Skin of body (tissue), 2 donors: ENCODE results near the gene CCNL1. TPM values are rescaled to one million over a fixed set of nuclear protein-coding genes. Genes with fewer than 3 reads are reported as not detected.

Source experiments
- DNase-seq: peaks from one replicate; lab custom pipeline; 2025; lab: John Stamatoyannopoulos, UW
- total RNA-seq: library from RNA; depleted of rRNA; stranded (reverse); fragments of >200 nt; gene quantifications from one replicate; pipeline ENCODE4 v1.2.3, GENCODE V29; 2014

The CCNL1 gene
- total RNA-seq, 1 donor from 2014 or later: 238 TPM

DNA sequence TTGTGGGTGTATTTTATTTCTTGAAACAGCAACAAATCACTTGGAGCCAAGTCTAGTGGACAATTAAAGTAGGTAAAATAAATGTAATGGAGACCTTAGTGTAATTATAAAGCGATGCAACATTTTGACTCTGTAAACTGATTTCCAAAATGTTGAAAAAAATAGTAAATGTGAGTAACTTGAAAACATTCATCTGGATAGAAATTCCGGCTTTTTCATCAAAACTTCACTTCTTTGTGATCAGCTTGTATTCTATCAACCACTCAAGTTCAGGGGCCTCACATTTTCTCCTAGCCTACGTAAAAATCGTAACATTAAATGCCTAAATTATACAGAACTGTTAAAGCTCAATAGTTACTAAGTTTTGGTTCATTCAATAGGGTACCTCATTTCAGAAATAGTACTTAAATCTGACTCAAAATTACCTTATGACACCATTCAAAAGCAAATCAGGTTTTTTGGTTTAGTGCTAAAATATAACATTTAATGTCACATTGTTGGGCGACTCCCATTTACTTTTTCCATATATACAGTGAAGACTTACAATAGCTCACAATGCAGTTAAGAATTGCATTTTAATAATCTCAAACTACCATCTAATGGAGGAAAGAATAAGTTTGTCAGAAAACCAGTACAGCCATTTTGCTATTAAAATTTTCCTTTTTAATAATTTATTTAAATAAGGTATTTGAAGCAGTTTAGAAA is 12.7 kb downstream of the CCNL1 start:
- DNase-seq: no peak

DNA sequence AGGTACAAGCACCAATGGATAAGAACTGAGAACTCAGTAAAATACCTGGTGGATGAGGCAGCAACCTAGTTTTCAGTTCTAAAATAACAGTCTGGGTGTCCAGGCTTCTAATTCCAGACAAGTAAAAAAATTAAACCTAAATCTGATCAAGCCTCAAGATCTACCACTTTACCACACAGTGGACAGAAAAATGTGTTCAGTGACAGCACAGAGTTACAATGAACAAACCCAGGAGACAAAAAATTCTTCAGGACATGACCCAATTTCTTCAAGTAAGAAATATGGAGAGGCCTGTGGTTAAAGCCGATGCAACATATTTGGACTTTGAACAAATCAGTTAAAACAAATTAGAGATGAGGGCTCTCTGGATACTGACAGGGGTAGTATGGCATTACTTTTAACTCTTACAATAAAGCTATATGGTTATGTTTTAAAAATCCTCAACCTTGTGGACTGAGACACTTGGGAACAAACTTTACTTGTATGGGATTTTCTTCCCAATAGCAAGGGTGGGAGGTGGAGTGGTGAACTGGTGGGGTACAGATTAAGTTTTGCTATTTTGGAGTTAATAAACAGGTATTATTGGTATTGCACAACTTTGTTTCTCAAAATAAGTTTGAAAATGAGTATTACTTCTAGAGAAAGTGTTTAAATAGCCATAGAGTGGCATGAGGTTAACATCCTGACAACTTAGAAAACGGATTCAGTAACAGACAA is 14.2 kb downstream of the CCNL1 start:
- no peak for DNase-seq

DNA sequence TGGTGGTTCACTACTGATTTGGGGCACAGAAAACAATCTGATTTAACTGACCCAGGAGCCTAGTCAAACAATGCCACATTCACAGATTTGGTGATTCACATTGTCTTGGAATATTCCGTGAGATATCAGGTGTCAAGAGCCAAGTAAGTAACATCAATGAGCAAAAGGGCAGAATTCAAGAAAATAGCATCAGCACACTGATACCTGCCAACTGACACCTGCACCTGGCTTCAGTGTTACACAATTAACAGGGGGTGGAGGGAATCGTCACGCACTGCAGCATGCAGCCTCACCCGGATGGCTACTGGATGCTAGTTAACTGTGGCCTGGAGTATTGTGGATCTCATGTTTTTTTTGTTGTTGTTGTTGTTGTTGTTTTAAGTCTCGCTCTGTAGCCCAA is 17.6 kb downstream of the CCNL1 start:
- DNase-seq: no peak

GRCh38 chr3:157139938-157140534 is 19.9 kb downstream of the CCNL1 start:
- no peak for DNase-seq

GRCh38 chr3:157136647-157137387 is 23.1 kb downstream of the CCNL1 start:
- DNase-seq: no peak

DNA sequence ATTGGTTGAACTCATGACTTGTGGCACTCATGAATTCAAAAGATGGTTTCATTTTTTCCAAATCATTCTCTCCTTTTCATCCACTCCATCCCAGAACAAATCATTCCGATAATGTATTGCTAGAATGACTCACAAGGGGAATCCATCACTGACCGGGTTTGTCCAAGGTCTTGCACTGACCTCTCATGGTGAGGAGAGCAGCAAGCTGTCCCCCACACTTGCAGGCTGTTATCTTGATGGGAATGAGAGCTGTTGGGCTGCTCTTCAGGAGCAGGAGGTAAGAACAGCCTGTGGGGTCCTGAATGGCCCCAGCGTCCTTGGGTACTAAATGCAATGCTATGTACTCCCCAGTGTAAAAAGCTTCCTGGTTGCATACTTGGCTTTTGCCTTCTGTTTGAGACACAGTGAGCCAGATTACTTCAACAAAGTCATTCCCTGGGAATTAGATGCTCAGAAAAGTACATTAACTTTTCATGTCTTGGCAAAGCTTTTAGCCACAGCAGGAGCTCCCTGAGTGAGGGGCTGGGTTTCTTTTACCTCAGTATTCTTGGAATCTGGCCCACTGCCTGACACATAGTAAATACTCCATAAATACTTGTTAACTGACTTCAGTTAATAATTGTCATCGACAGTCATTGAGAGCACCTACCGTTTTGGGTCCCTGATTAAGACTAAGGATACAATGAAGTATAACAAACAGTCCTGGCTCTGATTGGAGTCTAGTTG is 24.1 kb downstream of the CCNL1 start:
- no peak for DNase-seq

DNA sequence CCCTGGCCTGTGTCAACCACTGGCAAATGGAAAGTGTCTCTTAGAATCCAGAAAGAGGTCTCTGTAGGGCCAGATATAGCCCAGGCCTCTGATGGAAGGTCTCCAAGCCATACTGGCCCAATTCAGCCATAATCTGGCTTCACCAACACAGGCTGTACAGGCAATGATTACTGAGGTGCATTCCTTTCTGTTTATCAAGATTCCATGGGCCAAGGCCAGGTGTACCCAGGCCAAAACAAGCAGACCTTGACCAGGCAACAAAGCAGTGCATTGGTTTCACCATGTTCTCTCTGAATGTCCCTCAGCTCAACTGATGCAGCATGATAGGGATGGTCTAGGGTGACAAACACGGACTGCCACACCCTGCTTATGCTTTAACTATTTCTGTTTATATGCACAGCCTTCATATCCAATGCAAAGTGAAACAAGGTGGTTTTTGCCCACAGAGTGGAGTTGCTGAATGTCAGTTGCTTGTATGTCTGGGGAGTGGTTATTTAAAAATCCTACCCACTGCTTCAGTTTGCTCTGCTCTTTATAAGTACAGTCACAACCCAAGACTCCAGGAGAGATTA is 25.2 kb downstream of the CCNL1 start:
- no peak for DNase-seq

DNA sequence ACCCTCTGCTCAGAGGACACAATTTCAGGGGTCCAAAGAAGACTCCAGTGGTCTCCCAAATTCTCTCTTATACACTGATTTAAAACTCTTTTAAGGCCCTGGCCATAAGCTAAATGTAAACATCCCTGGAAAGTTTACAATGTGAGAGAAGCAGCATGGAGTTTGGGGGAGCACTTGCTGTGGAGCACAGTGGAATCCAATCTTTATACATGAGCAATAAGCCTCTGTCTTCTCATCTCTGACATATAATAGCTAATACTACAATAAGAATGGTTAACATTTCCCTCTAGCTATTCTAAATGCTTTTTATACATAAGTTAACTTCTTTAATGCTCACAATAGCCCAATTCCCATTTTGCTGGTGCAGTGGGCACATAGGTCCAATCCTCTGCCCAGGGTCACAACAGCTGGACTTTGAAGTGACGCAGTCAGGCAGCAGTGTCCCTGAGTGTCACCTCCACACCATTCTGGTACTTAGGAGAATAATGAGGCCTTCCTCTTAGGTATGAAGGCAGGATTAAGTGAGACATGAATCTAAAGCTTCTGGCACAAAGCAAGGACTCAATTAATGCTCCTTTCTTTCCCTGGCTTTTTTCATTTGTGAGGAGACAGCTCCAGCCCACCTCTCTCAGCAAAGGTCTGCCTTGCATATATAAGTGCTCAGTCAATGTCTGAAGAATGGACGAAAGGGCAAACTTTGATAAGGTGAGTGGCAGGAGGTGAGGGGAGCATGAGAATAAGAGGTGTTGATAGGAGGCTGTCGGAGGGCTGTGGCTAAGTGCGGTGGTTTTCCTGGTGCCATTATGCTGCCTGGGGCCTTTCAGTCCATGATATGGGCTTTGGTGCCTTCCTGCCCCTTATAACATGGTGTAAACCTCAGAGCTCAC is 26.3 kb downstream of the CCNL1 start:
- DNase-seq: no peak

GRCh38 chr3:157132936-157133335 is 27.0 kb downstream of the CCNL1 start:
- DNase-seq: no peak

- no peak for DNase-seq
Measured at GRCh38 chr3:157132341-157132740, 27.6 kb downstream of the CCNL1 start.

DNA sequence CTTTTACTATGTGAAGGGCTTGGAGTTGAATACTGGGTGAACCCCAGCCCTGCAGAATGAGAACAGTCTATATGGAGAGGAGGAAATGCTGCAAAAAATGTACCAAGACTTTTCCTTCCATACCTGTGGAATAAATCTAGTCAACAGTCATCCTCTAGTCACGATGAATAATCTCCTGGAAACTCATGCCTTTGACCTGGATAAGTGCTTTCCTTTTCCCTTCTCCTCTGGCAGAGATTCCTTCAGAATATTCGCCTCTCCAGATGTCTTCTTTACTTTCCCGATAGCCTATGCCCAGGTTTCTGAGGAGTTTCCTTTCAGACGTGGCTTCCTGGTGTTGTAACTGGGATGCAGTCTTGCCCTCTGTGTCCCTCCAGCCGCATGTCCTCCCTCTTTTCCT is 28.1 kb downstream of the CCNL1 start:
- DNase-seq: no peak

- DNase-seq: peak; percentile 12
Measured at GRCh38 chr3:157130467-157131251, 29.3 kb downstream of the CCNL1 start.

DNA sequence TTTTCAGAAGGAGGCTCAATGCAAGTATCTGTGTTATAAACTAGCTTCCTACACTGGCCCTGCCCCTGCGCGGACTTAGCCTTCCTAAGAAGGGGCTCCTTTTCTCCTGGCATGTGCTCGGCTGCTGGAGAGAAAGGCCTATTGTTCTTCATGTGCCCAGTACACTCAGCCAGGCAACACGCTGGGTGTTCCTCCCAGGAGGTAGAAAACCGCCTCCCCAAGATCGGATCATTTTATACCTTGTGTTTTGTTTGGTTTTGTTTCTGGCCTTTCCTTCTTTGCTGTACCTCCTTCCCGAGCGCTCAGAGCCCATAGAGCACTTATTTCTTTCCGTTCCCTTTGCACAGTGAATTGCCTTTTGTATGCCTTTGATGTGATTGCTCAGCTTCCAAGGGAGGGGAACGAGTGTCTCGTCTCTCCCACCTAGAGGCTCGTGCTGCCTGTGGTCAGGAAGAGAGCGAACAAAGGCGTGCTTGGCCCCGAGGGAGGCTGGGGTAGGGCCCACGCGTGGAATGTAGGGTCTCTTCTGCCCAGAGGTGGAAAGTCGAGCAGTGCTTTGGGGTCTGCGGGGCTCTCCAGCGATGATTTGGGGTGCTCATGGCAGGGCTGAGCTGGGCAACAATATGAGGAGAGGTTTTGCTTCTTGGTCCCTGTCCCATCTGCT is 30.0 kb downstream of the CCNL1 start:
- no peak for DNase-seq

- DNase-seq: no peak
Measured at GRCh38 chr3:157128771-157129681, 30.9 kb downstream of the CCNL1 start.

DNA sequence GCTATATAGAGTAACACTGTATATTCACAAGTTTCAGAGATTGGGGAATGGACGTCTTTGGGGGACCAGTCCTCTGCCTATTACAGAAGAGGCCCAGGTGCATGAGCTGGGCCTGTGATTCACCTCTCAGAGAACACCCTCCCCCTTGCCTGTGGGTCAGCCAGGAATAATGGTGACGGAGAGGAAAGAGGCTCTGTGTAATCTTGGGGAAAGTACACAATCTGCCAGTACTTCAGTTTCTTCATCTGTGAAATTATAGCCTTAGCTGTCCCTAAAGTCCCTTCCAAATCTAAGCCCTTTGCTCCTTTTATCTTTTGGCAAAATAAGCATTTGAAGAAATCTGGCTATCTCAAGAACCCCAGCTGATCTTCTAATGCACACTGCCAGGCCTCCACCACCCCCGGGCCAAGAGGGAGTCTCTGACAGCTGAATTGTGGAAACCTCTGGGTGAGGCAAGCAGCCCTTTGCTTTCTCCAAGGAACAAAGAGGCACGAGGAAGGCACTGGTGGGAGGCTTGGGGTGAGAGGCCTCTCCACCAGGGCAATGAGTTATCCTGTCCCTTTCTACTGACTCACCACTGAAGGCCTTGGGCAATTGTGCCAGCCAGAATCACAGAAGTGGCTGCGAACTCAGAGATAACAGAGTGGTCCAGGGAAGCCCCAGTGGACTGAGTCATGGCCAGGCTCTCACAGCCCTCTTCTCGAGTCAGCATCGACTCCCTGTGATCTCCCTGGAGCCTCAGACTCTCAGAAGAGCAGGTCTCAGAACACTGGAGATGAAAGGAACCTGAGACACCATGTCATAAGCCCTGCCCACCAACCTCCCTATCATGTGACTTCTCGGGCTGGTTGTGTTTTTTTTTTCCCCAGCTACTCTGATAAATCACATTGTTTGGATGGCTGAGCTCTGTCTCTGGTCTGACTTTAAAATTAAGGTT is 31.8 kb downstream of the CCNL1 start:
- no peak for DNase-seq

DNA sequence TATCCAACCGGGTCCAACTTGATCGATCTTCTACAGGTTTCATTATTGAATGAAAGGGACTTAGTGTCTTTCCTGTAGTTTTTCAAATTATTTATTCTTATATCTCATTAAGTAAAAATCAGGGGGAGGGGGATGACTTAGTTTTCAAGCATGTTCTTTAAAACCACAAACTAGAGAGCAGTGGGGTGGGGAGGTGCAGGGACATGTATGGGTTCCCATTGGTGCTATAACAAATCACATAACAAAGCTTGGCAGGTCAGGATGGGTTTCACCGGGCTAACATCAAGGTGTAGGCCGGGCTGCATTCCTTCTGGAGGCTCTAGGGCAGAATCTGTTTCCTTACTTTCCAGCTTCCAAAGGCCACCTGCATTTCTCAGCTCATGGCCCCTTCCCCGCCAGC is 32.7 kb downstream of the CCNL1 start:
- DNase-seq: no peak
